Kidney (tissue), 14 donors: ENCODE measurements around the gene GALNT18. TPM values are rescaled to one million over a fixed set of nuclear protein-coding genes. Genes with fewer than 3 reads are reported as not detected.
A peak's percentile ranks its signal among the peaks of the same experiment; 100 is the strongest.

Experiments
- DNase-seq, 5 donors: peaks; one replicate each; pipeline ENCODE4 v3.0.0-alpha.2; 2013 to 2020
- FAIRE-seq: peaks from 2 replicates; lab custom pipeline; 2012; peaks lifted over from hg19 to GRCh38; lab: Jason Lieb, UNC
- H3K27ac ChIP-seq, 2 donors: one replicate each; pipeline ENCODE4 v1.7.0; 2013; ENCODE audit warnings: low read depth in 2 of 2, low read length in 2 of 2, inconsistent platforms in 1 of 2
- H3K27me3 ChIP-seq: one replicate; pipeline ENCODE4 v1.7.1; 2013; ENCODE audit warnings: low read length, inconsistent platforms; ENCODE audit not compliant: control insufficient read depth, insufficient read depth
- H3K36me3 ChIP-seq, 3 donors: one replicate each; pipeline versions ENCODE4 v1.7.0 to v1.7.1; 2013; ENCODE audit warnings: low read length in 3 of 3, control low read depth in 1 of 3, inconsistent platforms in 1 of 3; ENCODE audit not compliant: insufficient read depth in 3 of 3, control insufficient read depth in 2 of 3
- H3K4me1 ChIP-seq, 3 donors: one replicate each; pipeline versions ENCODE4 v1.7.0 to v1.7.1; 2013; ENCODE audit warnings: low read length in 3 of 3, inconsistent platforms in 1 of 3, low read depth in 1 of 3; ENCODE audit not compliant: control insufficient read depth in 2 of 3, insufficient read depth in 2 of 3
- H3K4me3 ChIP-seq, 3 donors: one replicate each; pipeline versions ENCODE4 v1.7.0 to v1.8.1; 2013; ENCODE audit warnings: low read length in 3 of 3, control low read depth in 1 of 3, inconsistent platforms in 1 of 3
- H3K9ac ChIP-seq, 3 donors: one replicate each; pipeline versions ENCODE4 v1.7.0 to v1.7.1; 2013; ENCODE audit warnings: low read length in 3 of 3, control low read depth in 1 of 3, inconsistent platforms in 1 of 3
- H3K9me3 ChIP-seq, 3 donors: one replicate each; pipeline versions ENCODE4 v1.7.0 to v1.7.1; 2013; ENCODE audit warnings: low read length in 3 of 3, control low read depth in 1 of 3, inconsistent platforms in 1 of 3; ENCODE audit not compliant: control insufficient read depth in 2 of 3, insufficient read depth in 1 of 3
- CTCF ChIP-seq: IDR thresholded peaks from 3 replicates; pipeline ENCODE4 v1.5.1; 2012; ENCODE audit warnings: mild to moderate bottlenecking, moderate library complexity, borderline replicate concordance; ENCODE audit not compliant: insufficient read depth; ENCODE audit errors: extremely low read depth
- intact Hi-C: fragments of 100-400 bp; cut with DNase I; formaldehyde crosslinking; loops from one replicate; pipeline ENCODE4 v1.11.1; 2022
- polyA plus RNA-seq: library from polyadenylated mRNA; stranded (reverse); fragments of 350-450 nt; fragmentation: Illumina TruSeq; extraction: RNeasy Lipid Tissue Mini Kit (QIAGEN cat#74804); gene quantifications from one replicate; pipeline ENCODE4 v1.2.3, GENCODE V29; 2014; ENCODE audit warnings: low read depth, low replicate concordance; ENCODE audit not compliant: insufficient read depth
- total RNA-seq: library from RNA; stranded (reverse); fragmentation: NEBNext Ultra II Directional; extraction: Animal tissue kit (Norgen Biotek cat#: 25700); gene quantifications from one replicate; pipeline ENCODE4 v1.2.1, GENCODE V29; 2021
- donor health status: control.
- donor health status: control.
- donor health status: control.
- donor health status: control.
- donor health status: control.
- donor health status: DM: yes; HTN: yes; CAD: no.
- donor health status: Normal renal cell carcinoma (clear cell type).

Gene GALNT18
- total and polyA plus RNA-seq, 2 donors from 2014 or later = 27.2 to 42.1 TPM

GRCh38 chr11:11427542-11427941 is 194.3 kb downstream of the GALNT18 start:
- Histone ChIP-seq H3K4me1 (peaks cover 2 to 9% (median 3%) of the 10 kb centered on the region in 3 donors), H3K9ac (no peak overlapping the region), H3K27ac (no peak overlapping the region), H3K36me3 (peaks cover 0 to 10% (median 10%) of the 10 kb centered on the region in 3 donors), H3K9me3 (no peaks in the 10 kb centered on the region), H3K4me3 (no peak overlapping the region), H3K27me3 (no peaks in the 10 kb centered on the region)
- no peak for DNase-seq
- no peak for TF ChIP-seq CTCF
- intact Hi-C loops = no loop called here
- FAIRE-seq = no peak

DNA sequence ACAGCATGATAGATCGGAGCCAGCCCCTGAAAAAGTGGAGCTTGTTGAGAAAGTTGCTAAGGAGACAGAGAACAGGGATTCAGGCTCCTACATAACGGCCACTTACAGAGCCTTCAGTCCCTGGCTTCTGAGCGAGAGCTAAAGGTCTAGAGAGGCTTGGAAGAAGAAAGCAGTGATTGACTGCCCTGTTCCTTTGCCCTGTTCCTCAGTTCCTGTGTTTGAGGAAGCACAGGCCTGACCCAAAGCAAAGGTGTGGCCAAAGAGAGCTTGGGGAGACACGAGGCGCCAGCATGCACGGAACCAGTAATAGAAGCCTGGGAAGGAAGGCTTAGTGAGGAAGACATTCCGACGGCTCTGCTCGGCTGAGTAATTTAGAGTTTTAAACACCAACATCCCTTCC is 194.7 kb downstream of the GALNT18 start:
- H3K9ac ChIP-seq = no peak overlapping the region
- no peaks in the 10 kb centered on the region for H3K9me3 ChIP-seq
- H3K4me1 ChIP-seq = peaks cover 2 to 9% (median 3%) of the 10 kb centered on the region in 3 donors
- peaks cover 0 to 10% (median 9%) of the 10 kb centered on the region in 3 donors for H3K36me3 ChIP-seq
- no peaks in the 10 kb centered on the region for H3K27me3 ChIP-seq
- intact Hi-C loops = no loop called here
- no peak for TF ChIP-seq CTCF
- DNase-seq (peak in 1 of 5 donors; percentile 57), FAIRE-seq (no peak)
- H3K27ac ChIP-seq = no peak overlapping the region
- no peak overlapping the region for H3K4me3 ChIP-seq

GRCh38 chr11:11426226-11426952 is 195.4 kb downstream of the GALNT18 start:
- Histone ChIP-seq H3K27ac (no peak overlapping the region), H3K4me1 (peaks cover 2 to 9% (median 3%) of the 10 kb centered on the region in 3 donors), H3K4me3 (no peak overlapping the region), H3K27me3 (no peaks in the 10 kb centered on the region), H3K9ac (no peak overlapping the region), H3K36me3 (peaks cover 0 to 7% (median 6%) of the 10 kb centered on the region in 3 donors), H3K9me3 (no peaks in the 10 kb centered on the region)
- DNase-seq = no peak
- no peak for TF ChIP-seq CTCF
- intact Hi-C loops = no loop called here
- no peak for FAIRE-seq

GRCh38 chr11:11425806-11426205 is 196.0 kb downstream of the GALNT18 start:
- no peak overlapping the region for H3K9ac ChIP-seq
- no peaks in the 10 kb centered on the region for H3K9me3 ChIP-seq
- no peaks in the 10 kb centered on the region for H3K27me3 ChIP-seq
- H3K4me1 ChIP-seq = peaks cover 2 to 9% (median 6%) of the 10 kb centered on the region in 3 donors
- DNase-seq (no peak), FAIRE-seq (no peak)
- H3K4me3 ChIP-seq = no peak overlapping the region
- TF ChIP-seq CTCF = no peak
- H3K36me3 ChIP-seq = peaks cover 0 to 7% (median 6%) of the 10 kb centered on the region in 3 donors
- intact Hi-C loops = no loop called here
- H3K27ac ChIP-seq = no peak overlapping the region
